ENCODE data around the gene SARDH. TPM values are rescaled to one million over a fixed set of nuclear protein-coding genes. Genes with fewer than 3 reads are reported as not detected.

SARDH gene
- polyA plus RNA-seq, 3 donors, result not detected

DNA sequence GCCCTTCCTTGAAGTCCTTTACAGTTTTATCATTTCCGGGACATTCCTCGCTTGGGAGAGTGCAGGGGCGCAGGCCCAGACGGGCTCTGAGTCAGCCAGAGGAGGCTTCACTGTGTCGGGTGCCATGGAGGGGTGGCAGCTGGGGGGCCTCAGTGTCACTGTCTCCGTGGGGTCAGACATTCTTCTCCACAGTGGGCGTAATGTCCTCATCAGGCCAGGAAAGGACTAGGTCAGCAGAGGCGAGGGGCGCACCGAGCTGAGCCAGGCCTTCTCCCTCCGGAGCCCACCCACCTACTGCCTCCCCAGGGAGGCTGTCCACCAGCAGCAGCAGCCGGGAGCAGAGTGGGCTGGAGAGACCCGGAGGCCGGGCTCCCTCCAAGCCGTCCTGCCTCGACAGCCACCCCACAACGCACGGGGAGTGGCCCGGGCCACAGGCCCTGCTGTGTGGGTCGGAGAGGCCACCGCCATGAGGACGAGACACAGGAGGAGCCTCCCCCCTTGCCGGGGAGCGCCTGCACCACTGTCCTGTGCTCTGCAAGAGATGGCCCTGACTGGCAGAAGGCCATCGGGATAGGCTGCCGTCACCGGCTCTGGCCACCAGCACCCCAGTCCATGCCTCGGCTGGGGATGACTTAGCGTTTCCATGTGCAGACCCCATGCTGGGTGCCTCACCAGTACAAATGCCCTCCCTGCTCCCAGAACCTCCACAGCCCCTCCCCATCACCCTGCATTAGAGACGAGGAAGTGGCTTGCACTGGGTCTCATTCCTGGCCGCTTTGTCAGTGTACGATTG, 26.5 kb downstream of the SARDH start:
- DNase-seq, result no peak
- H3K4me3 Mint-ChIP-seq, result no peak overlapping the region
- H3K27me3 Mint-ChIP-seq (ENCODE audit: low read depth in 3 of 3), result peaks cover 1 to 6% (median 2%) of the 10 kb centered on the region in 3 donors
- no peak overlapping the region for H3K4me3 ChIP-seq (replicated peaks in 1 of 3; ENCODE audit: low read depth in 2 of 3, low read length in 3 of 3)
- TF ChIP-seq, protein P1, sequence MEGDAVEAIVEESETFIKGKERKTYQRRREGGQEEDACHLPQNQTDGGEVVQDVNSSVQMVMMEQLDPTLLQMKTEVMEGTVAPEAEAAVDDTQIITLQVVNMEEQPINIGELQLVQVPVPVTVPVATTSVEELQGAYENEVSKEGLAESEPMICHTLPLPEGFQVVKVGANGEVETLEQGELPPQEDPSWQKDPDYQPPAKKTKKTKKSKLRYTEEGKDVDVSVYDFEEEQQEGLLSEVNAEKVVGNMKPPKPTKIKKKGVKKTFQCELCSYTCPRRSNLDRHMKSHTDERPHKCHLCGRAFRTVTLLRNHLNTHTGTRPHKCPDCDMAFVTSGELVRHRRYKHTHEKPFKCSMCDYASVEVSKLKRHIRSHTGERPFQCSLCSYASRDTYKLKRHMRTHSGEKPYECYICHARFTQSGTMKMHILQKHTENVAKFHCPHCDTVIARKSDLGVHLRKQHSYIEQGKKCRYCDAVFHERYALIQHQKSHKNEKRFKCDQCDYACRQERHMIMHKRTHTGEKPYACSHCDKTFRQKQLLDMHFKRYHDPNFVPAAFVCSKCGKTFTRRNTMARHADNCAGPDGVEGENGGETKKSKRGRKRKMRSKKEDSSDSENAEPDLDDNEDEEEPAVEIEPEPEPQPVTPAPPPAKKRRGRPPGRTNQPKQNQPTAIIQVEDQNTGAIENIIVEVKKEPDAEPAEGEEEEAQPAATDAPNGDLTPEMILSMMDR (IDR thresholded peaks at IDR 0.05), result no peak
- H3K9me3 ChIP-seq (replicated peaks in 1 of 2; ENCODE audit: control insufficient read depth in 1 of 2, insufficient read depth in 1 of 2, low read length in 2 of 2), result no peaks in the 10 kb centered on the region
- H3K27me3 ChIP-seq (ENCODE audit: control insufficient read depth in 2 of 2, insufficient read depth in 2 of 2, low read length in 2 of 2), result no peaks in the 10 kb centered on the region
- no peak overlapping the region for H3K27ac ChIP-seq (ENCODE audit: low read depth in 1 of 2, low read length in 2 of 2)
- H3K36me3 ChIP-seq (replicated peaks in 1 of 2; ENCODE audit: control insufficient read depth in 1 of 2, insufficient read depth in 2 of 2, low read length in 2 of 2), result no peaks in the 10 kb centered on the region
- no peaks in the 10 kb centered on the region for H3K36me3 Mint-ChIP-seq
- H4K20me1 ChIP-seq (ENCODE audit: insufficient read depth, low read length), result no peaks in the 10 kb centered on the region
- H3K79me2 ChIP-seq (ENCODE audit: insufficient read depth, low read length), result no peaks in the 10 kb centered on the region
- WGBS (ENCODE audit: insufficient coverage), result 92% methylated on average over 24 of the region's 32 CpGs
- H3K4me1 Mint-ChIP-seq, result peaks cover 1% of the 10 kb centered on the region
- H2AFZ ChIP-seq (ENCODE audit: insufficient read depth, low read depth, low read length, poor library complexity, severe bottlenecking), result no peak overlapping the region
- H3K9ac ChIP-seq (ENCODE audit: insufficient read depth, low read length, poor library complexity, severe bottlenecking), result no peak overlapping the region
- H3K9me3 Mint-ChIP-seq, result no peaks in the 10 kb centered on the region
- H3K4me2 ChIP-seq (replicated peaks; ENCODE audit: extremely low read depth, low read length, poor library complexity, severe bottlenecking), result no peak overlapping the region
- no peak overlapping the region for H3K27ac Mint-ChIP-seq
- H3K4me1 ChIP-seq (ENCODE audit: control insufficient read depth in 1 of 2, insufficient read depth in 2 of 2, low read length in 2 of 2), result no peaks in the 10 kb centered on the region
- intact Hi-C loops (cut with micrococcal nuclease), result no loop called here

DNA sequence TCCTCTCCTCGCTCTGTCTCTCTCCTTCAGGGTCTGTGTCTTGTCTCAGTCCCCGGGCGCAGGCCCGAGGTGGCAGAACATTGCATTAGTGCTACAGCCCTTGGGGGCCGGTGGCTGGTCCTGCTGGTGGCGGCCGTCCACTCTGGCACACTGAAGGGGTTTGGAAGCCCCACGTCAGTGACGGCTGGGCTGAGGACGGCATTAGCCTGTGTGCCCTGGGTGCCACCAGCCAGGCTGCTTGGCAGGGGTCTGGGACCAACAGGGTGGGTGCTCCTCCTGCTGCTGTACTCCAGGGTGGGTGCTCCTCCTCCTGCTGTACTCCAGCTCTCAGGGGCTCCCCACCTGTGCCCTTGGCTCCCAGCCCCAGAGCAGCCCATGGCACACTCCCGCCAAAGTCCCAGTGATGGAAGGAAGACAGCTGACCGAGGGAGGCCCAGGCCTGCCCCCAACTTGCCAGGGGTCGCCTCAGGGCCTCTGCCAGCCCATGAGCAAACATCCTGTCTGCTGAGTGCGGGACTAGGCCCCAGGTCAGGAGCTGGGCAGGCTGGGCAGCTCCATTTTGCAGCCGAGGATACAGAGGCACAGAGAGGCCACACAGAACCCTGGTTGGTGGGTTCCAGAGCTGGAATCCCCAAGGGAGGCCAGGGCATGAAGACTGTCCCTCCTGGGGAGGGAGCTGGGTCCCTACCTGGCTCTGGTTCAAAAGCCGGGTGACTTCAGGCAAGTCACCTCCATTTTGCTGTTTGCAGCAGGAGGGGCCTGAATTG, 27.3 kb downstream of the SARDH start:
- Mint-ChIP-seq H3K27ac (no peak overlapping the region), H3K4me3 (no peak overlapping the region), H3K9me3 (no peaks in the 10 kb centered on the region), H3K27me3 (ENCODE audit: low read depth in 3 of 3) (peaks cover 2 to 6% (median 4%) of the 10 kb centered on the region in 3 donors), H3K36me3 (no peaks in the 10 kb centered on the region), H3K4me1 (peaks cover 1% of the 10 kb centered on the region)
- Histone ChIP-seq H3K4me2 (replicated peaks; ENCODE audit: extremely low read depth, low read length, poor library complexity, severe bottlenecking) (no peak overlapping the region), H3K27me3 (ENCODE audit: control insufficient read depth in 2 of 2, insufficient read depth in 2 of 2, low read length in 2 of 2) (no peaks in the 10 kb centered on the region), H3K27ac (ENCODE audit: low read depth in 1 of 2, low read length in 2 of 2) (no peak overlapping the region), H4K20me1 (ENCODE audit: insufficient read depth, low read length) (no peaks in the 10 kb centered on the region), H3K9me3 (replicated peaks in 1 of 2; ENCODE audit: control insufficient read depth in 1 of 2, insufficient read depth in 1 of 2, low read length in 2 of 2) (no peaks in the 10 kb centered on the region), H3K9ac (ENCODE audit: insufficient read depth, low read length, poor library complexity, severe bottlenecking) (no peak overlapping the region), H3K4me1 (ENCODE audit: control insufficient read depth in 1 of 2, insufficient read depth in 2 of 2, low read length in 2 of 2) (no peaks in the 10 kb centered on the region), H3K4me3 (replicated peaks in 1 of 3; ENCODE audit: low read depth in 2 of 3, low read length in 3 of 3) (no peak overlapping the region), H3K36me3 (replicated peaks in 1 of 2; ENCODE audit: control insufficient read depth in 1 of 2, insufficient read depth in 2 of 2, low read length in 2 of 2) (no peaks in the 10 kb centered on the region), H3K79me2 (ENCODE audit: insufficient read depth, low read length) (no peaks in the 10 kb centered on the region), H2AFZ (ENCODE audit: insufficient read depth, low read depth, low read length, poor library complexity, severe bottlenecking) (no peak overlapping the region)
- intact Hi-C loops (cut with micrococcal nuclease), result no loop called here
- TF ChIP-seq, protein P1 (IDR thresholded peaks at IDR 0.05), result no peak
- no peak for DNase-seq
- 90% methylated on average over 16 of the region's 16 CpGs for WGBS (ENCODE audit: insufficient coverage)
